Activated CD4-positive, alpha-beta T cell treated with anti-CD3 and anti-CD28 coated beads, Interleukin-2, amount 50 U/mL, for 4 hours (primary cell): Measurements from ENCODE around the gene RANBP17.

ENCODE experiments used
- DNase-seq, 2 experiments: peaks; one replicate each; pipeline ENCODE4 v3.0.0-alpha.2; 2020

The RANBP17 gene

DNA sequence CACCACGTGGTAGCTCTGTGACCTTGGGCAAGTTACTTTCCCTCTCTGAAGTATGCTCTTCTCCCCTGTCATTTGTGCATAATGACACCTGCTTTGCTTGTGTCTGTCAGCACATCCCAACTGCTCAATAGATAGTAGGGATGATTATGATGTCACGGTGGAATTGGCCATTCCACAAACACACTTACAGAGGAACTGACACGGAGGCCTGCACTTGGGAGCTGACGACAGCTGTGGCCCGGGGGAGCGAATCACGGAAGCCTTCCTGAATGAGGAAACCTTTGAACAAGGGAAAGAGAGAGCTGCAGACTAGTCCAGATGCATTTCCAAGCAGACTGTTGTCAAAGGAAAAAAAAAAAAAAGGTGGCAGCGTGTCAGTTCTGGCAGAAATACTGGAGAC is 468.2 kb downstream of the RANBP17 start:
- DNase-seq, result no peak

DNA sequence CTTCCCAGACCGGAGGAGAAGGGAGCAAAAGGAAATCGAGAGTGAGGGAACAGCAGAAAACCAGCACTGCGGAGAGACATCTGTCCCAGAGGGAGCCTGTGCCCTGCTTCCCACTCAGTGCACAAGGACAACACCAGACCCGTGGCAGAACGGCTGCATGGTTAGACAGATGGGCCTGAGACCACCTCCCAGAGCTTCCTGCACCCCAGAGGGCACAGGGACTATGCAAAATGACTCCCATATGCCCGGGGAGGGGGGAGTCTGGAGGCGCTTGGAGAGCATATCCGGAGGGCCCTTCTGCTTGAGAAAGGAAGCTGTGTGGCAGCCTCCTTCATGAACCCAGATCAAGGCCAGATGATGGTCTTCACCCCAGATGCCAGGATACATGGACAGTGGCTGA is 473.8 kb downstream of the RANBP17 start:
- DNase-seq, result no peak

DNA sequence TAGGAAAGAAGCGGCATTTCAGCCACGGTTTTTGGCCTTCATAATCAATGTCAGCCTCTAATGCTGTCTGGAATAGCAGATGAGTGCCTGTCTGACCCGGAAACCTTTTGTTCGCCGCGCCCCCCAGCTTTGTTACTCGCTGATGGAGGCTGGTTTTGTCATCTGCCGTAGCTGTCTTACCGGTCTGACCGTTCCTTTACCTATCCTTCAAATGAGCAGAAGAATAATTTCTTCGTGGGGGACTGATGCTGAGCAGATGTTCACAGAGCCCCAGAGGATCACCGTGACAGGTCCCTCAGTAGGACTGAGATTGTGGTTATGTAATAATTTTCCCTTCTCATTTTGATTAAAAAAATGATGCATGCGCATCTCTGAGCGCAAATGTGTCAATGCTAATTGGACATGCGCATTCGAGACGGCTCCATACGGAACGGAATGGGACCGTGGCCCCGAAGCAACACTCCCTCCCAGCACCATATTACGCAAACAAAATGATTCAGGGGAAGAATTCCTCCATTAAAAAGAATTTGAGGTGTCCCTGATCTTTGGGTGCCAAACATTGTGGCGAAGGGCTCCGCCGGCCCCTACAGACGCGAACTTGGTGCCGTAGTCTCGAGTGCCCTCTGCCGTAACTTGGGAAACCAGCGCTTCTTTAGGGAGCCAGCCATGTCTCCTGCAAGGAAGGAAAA is 474.8 kb downstream of the RANBP17 start:
- DNase-seq, result no peak

DNA sequence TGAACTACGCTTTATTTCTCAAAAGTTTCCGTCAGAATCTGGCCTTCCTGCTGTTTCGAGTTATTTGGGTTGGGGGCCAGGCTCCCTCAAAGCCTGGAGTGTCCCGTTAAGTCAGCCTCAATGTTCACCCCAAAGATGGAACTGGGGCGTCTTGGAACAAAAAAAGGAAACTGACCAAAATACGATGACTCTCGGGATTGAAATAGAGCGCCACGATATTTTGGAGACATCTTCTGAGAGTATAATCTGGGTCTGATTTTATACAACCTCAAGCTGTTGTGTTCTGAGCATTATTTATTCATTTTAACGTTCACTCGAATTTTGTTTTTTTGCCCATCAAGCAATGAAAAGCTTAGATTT is 475.4 kb downstream of the RANBP17 start:
- DNase-seq, result no peak

DNA sequence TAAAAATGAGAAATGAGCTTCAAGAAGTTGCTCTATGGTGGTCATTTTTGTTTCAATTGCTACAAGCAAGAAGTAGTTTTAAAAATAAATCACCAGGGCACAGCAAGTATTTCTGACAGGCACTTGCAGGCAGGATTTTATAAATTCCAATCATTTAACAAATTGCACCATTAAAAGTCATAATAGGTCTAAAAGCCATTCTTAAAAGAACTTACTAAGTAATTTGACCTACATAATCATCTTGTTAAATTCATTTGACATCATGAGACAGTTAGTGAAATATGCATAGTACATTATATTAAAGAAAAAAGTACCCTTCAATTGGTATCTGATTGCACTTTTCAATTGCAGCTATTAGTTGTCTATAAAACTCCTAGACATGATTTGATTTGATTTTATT is 478.2 kb downstream of the RANBP17 start:
- no peak for DNase-seq

DNA sequence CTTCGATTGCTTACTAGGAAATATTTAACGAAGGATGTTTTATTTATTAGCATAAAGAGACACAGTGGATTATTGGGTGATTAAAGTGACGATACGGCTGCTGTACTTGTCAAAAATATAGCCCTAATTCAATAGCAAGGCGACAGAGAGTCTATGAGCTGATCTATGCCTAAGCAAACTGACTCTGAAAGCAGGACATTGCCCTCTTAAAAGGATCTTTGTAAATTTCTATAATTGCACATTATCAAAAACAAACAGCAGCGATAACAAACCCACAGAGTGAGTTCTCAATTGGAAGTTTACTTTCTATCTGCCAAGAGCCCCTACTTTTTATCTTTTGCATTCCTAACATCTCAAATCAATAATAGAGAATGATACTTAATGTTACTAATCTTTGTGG is 478.7 kb downstream of the RANBP17 start:
- no peak for DNase-seq

DNA sequence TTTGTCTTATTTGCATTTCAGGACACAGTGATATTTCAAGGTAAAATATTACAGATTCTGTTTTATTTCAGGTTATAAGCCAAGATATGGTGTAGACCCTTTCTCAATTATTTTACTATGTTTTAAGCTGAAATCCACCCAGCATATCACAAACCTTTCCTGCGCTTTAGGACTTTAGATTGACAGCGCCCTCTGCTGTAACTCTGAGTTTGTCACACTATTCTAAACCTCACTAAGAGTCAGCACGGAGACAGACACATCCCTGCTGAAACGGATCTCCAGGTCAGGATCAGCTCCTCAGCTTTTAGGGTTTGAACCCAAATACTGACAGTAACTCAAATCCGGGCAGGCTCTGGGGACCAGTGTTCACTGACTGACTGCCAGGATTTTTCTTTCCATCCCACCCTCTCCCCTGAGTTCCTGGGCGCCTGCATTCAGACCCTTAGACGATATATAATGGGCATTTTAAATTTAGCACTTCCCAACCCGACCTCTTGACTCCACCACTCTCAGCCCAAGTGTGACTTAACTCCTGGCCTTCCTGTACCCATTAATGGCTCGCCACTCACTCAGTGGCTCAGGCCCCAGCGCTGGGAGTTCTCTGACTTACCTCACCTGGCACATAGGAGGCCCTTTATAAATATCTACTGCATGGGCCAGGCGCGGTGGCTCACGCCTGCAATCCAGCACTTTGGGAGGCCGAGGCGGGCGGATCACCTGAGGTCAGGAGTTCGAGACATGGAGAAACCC is 480.7 kb downstream of the RANBP17 start:
- no peak for DNase-seq

DNA sequence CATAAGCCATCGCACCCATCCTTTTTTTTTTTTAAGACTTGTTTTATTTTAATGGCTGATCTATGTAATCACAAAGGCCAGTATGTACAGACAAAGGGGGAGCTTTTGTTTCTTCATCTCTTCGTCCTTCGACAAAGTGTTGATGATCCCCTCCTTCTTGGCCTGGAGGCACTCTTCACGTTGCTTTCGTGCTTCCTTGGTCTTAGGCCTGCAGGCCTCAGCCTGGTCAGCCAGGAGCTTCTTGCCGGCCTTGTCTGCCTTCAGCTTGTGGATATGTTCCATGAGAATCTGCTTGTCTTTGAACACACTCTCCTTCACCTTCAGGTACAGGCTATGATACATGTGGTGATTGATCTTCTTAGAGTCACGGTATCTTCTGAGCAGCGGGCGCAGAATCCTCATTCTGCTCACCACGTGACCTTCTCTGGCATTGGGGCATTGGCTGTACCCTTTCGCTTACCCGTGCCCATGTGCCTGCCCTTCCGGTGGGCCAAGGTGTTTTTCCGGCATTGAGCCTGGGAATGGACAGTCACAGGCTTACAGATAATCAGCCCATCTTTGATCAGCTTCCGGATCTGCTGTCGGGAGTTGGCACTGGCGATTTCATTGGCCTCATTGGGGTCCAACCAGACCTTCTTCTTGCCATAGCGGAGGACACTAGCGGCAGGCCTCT is 483.3 kb downstream of the RANBP17 start:
- DNase-seq, result no peak
